ENCODE measurements around the gene ACVR1B. TPM values are rescaled to one million over a fixed set of nuclear protein-coding genes. Genes with fewer than 3 reads are reported as not detected.

ACVR1B gene
- total and polyA plus RNA-seq, 9 of the 15 experiments (the other 6 are each of a cell fraction or from before 2014, with no cell fraction given) = 0.97 to 15.1 (median 6.8) TPM

DNA sequence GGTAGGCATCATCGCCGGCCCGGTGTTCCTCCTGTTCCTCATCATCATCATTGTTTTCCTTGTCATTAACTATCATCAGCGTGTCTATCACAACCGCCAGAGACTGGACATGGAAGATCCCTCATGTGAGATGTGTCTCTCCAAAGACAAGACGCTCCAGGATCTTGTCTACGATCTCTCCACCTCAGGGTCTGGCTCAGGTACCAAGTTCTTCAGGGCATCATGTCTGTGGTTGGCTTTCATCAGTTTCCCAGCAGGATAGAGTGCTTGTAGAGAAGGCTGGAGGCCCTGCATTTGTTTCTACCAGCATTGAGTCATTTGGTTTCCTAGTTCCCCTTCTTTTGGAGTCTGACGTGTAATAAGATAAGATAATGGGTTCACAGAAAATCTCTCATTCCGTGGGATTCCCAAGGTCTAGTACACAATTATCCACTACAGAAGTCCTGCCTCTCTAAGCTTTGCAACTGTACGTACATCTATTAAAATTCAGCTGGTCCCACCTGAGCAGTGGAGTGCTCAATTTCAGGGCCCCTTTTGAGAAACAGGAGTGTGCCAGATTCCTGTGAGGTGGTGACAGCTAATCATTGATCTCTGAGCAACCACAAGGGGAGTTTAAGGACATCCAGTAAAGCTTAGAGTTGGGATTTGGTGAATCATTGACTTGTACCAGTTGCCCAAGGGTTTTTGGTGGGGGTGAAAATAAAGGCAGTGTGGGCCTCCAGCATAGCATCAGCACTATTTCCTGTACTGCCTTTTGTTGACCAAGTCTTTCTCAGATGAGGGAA, 25.1 kb downstream of the ACVR1B start (continued):
- TF ChIP-seq, protein P1, sequence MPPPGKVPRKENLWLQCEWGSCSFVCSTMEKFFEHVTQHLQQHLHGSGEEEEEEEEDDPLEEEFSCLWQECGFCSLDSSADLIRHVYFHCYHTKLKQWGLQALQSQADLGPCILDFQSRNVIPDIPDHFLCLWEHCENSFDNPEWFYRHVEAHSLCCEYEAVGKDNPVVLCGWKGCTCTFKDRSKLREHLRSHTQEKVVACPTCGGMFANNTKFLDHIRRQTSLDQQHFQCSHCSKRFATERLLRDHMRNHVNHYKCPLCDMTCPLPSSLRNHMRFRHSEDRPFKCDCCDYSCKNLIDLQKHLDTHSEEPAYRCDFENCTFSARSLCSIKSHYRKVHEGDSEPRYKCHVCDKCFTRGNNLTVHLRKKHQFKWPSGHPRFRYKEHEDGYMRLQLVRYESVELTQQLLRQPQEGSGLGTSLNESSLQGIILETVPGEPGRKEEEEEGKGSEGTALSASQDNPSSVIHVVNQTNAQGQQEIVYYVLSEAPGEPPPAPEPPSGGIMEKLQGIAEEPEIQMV (tag; conservative IDR thresholded peaks at IDR 0.05; ENCODE audit: low read depth) = no peak
- TF ChIP-seq ZNF780A (CRISPR knock-in tag; IDR thresholded peaks at IDR 0.05) (no peak), SPI1 (IDR thresholded peaks at IDR 0.05; ENCODE audit: borderline replicate concordance, low read depth, low read length) (0 out of 2 replicates have a peak, but pooled peaks have one; percentile 19), ZFP30 (CRISPR knock-in tag; IDR thresholded peaks at IDR 0.05; ENCODE audit: borderline replicate concordance) (no peak), HNRNPH1 (optimal IDR thresholded peaks at IDR 0.05; ENCODE audit: low read depth, low read length) (no peak), ETV1 (tag; conservative IDR thresholded peaks at IDR 0.05; ENCODE audit: low read depth) (no peak), FOXK1 (CRISPR knock-in tag; IDR thresholded peaks at IDR 0.05; ENCODE audit: borderline replicate concordance) (no peak), GATAD2A (IDR thresholded peaks at IDR 0.05) (no peak), GATA2 (CRISPR knock-in tag; IDR thresholded peaks at IDR 0.05) (0 out of 2 replicates have a peak, but pooled peaks have one; percentile 25), HSF4 (CRISPR knock-in tag; IDR thresholded peaks at IDR 0.05; ENCODE audit: borderline replicate concordance) (no peak), SAFB2 (IDR thresholded peaks at IDR 0.05; ENCODE audit: borderline replicate concordance, low read depth, low read length, severe bottlenecking) (no peak), TGIF2 (CRISPR knock-in tag; IDR thresholded peaks at IDR 0.05) (no peak), TCF3 (CRISPR knock-in tag; IDR thresholded peaks at IDR 0.05) (no peak), HNRNPL (IDR thresholded peaks at IDR 0.05; ENCODE audit: low read depth, low read length) (no peak), BRF1 (IDR thresholded peaks at IDR 0.05; ENCODE audit: borderline replicate concordance, extremely low read depth, insufficient read length) (no peak)
- TF ChIP-seq, protein P2, sequence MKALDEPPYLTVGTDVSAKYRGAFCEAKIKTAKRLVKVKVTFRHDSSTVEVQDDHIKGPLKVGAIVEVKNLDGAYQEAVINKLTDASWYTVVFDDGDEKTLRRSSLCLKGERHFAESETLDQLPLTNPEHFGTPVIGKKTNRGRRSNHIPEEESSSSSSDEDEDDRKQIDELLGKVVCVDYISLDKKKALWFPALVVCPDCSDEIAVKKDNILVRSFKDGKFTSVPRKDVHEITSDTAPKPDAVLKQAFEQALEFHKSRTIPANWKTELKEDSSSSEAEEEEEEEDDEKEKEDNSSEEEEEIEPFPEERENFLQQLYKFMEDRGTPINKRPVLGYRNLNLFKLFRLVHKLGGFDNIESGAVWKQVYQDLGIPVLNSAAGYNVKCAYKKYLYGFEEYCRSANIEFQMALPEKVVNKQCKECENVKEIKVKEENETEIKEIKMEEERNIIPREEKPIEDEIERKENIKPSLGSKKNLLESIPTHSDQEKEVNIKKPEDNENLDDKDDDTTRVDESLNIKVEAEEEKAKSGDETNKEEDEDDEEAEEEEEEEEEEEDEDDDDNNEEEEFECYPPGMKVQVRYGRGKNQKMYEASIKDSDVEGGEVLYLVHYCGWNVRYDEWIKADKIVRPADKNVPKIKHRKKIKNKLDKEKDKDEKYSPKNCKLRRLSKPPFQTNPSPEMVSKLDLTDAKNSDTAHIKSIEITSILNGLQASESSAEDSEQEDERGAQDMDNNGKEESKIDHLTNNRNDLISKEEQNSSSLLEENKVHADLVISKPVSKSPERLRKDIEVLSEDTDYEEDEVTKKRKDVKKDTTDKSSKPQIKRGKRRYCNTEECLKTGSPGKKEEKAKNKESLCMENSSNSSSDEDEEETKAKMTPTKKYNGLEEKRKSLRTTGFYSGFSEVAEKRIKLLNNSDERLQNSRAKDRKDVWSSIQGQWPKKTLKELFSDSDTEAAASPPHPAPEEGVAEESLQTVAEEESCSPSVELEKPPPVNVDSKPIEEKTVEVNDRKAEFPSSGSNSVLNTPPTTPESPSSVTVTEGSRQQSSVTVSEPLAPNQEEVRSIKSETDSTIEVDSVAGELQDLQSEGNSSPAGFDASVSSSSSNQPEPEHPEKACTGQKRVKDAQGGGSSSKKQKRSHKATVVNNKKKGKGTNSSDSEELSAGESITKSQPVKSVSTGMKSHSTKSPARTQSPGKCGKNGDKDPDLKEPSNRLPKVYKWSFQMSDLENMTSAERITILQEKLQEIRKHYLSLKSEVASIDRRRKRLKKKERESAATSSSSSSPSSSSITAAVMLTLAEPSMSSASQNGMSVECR (CRISPR knock-in tag; IDR thresholded peaks at IDR 0.05) = no peak
- TF ChIP-seq, protein P3, sequence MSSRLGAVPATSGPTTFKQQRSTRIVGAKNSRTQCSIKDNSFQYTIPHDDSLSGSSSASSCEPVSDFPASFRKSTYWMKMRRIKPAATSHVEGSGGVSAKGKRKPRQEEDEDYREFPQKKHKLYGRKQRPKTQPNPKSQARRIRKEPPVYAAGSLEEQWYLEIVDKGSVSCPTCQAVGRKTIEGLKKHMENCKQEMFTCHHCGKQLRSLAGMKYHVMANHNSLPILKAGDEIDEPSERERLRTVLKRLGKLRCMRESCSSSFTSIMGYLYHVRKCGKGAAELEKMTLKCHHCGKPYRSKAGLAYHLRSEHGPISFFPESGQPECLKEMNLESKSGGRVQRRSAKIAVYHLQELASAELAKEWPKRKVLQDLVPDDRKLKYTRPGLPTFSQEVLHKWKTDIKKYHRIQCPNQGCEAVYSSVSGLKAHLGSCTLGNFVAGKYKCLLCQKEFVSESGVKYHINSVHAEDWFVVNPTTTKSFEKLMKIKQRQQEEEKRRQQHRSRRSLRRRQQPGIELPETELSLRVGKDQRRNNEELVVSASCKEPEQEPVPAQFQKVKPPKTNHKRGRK (tag; IDR thresholded peaks at IDR 0.05) = no peak
- TF ChIP-seq, protein P4, sequence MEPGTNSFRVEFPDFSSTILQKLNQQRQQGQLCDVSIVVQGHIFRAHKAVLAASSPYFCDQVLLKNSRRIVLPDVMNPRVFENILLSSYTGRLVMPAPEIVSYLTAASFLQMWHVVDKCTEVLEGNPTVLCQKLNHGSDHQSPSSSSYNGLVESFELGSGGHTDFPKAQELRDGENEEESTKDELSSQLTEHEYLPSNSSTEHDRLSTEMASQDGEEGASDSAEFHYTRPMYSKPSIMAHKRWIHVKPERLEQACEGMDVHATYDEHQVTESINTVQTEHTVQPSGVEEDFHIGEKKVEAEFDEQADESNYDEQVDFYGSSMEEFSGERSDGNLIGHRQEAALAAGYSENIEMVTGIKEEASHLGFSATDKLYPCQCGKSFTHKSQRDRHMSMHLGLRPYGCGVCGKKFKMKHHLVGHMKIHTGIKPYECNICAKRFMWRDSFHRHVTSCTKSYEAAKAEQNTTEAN (CRISPR knock-in tag; IDR thresholded peaks at IDR 0.05) = no peak
